GM10248 (cell line): Measurements from ENCODE around the gene ARL4C.
A peak's percentile ranks its signal among the peaks of the same experiment; 100 is the strongest.

ENCODE experiments used
- CTCF ChIA-PET: fragments of 300-600 bp; sonication (Branson Sonifier 250); formaldehyde crosslinking; extraction: SDS; loops from one replicate; lab custom pipeline; 2021; ENCODE audit warnings: antibody characterized with exemption; lab: Yijun Ruan, JAX
- POLR2A ChIA-PET: fragments of 350-650 bp; sonication (Branson Sonifier 250); formaldehyde crosslinking; extraction: SDS; loops from one replicate; lab custom pipeline; 2020; ENCODE audit warnings: antibody characterized with exemption; lab: Yijun Ruan, JAX
- DNase-seq: peaks from one replicate; pipeline ENCODE4 v3.0.0; 2012; ENCODE audit errors: extremely low spot score
- TF ChIP-seq, protein P1 (sequence below): IDR thresholded peaks from 2 replicates; pipeline ENCODE4 v1.5.1; 2012; ENCODE audit warnings: mild to moderate bottlenecking, low read depth; ENCODE audit errors: extremely low read depth, missing control alignments, control extremely low read depth

The ARL4C gene

DNA sequence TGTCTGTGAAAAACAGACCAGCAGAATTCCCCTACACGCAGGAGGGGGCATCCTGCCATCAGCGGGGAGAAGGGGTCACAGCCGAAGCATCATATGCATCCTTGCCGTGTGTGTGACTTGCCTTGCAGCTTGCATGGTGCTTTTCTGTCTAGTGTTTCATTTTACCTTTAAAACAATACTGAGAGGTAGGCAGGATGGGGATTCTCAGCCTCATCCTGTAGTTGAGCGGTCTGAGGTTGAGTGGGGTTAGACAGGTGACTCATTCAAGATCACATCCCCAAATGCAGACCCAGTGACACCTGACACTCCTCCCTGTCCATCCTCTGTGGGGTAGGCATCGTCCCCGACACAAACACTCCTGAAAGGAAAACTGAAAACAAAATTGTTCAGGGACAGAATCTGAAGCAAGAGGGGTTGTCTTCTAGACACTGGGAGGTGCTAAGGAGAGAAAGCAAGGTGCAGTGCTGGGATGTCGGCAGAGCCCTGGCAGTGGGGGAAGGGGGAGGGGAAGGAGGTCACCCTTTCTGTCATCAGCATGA lies 7.9 kb downstream of the ARL4C start:
- POLR2A ChIA-PET, result no interaction called here
- CTCF ChIA-PET, result interaction anchor here (1.6 kb wide), 1 partner anchor 10 kb away, joined by 5 read pairs; no protein-coding TSS in a partner anchor
- peak; percentile 35 for DNase-seq
- TF ChIP-seq, protein P1, sequence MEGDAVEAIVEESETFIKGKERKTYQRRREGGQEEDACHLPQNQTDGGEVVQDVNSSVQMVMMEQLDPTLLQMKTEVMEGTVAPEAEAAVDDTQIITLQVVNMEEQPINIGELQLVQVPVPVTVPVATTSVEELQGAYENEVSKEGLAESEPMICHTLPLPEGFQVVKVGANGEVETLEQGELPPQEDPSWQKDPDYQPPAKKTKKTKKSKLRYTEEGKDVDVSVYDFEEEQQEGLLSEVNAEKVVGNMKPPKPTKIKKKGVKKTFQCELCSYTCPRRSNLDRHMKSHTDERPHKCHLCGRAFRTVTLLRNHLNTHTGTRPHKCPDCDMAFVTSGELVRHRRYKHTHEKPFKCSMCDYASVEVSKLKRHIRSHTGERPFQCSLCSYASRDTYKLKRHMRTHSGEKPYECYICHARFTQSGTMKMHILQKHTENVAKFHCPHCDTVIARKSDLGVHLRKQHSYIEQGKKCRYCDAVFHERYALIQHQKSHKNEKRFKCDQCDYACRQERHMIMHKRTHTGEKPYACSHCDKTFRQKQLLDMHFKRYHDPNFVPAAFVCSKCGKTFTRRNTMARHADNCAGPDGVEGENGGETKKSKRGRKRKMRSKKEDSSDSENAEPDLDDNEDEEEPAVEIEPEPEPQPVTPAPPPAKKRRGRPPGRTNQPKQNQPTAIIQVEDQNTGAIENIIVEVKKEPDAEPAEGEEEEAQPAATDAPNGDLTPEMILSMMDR, result no peak

DNA sequence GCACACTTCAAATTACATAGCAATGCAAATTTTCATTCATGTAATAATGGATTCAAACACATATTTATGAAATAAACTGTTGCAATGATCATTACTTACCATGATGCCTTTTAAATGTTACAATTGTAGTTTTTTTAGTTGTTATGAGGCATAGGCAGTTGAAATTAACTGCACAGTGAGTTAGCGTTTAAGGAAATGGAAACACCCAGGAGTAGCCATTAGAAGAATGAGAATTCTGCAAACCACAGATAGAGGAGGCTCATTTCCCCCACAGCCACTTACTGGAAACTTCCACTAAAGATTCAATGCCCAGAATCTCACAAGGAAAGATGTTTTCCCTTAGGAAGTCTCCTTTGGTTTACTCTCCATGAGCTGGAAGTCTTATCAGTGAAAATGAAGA lies 8.4 kb downstream of the ARL4C start:
- TF ChIP-seq, protein P1, result no peak
- DNase-seq, result no peak
- POLR2A ChIA-PET, result no interaction called here
- CTCF ChIA-PET, result interaction anchor here (1.6 kb wide), 1 partner anchor 10 kb away, joined by 5 read pairs; no protein-coding TSS in a partner anchor

DNA sequence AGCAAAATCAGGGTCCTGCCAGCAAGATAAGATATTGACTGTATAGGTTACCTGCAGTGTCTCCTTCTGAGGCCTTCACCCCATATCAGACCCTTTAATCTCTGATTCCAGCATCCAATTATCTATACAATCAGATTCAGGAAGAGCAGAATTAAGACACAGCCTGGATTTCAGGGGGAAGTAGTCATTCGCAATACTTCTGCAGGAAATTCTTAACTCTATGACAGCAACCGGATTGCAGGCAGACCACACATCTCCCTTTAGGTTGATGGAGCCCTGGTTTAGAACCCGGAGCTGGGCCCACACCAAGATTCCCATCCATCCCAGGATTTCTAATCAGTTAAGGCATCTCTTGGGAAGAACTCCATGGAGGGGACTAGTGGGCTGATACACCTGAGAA lies 9.5 kb downstream of the ARL4C start:
- TF ChIP-seq, protein P1, result no peak
- ChIA-PET CTCF (interaction anchor here (0.9 kb wide), 1 partner anchor 196 kb away, joined by 3 read pairs; no protein-coding TSS in a partner anchor), POLR2A (no interaction called here)
- no peak for DNase-seq

DNA sequence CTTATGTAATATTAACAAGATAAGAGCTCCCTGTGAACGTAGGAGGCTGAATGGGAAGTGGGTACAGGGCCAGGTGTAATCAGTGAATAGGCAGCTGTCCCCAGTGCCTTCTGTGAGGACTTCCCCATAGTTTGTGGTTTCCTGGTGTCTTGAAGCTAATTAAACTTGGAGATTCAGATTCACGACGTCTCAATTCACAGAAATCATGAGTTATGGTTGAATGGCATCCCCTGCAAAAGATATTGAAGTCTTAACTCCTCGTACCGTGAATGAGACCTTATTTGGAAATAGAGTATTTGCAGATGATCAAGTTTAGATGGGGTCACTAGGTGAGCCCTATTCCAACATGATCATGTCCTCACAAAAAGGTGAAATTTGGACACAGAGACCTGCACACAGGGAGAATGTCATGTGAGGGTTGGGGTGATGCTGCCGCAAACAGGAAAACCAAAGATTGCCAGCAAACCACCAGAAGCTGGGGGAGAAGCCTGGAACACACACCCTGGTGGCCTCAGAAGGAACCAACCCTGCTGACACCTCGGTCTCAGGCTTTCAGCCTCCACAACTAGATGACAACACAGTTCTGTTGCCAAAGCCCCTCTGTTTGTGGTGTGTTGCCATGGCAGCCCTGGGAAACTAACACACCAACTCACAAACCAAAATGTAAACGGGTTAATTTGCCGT lies 13.2 kb downstream of the ARL4C start:
- TF ChIP-seq, protein P1, result peak; percentile 29
- DNase-seq, result no peak
- ChIA-PET CTCF (interaction anchor here (0.7 to 1.3 kb wide), 5 partner anchors 9 to 195 kb away, joined by 3 to 5 read pairs (median 4); partner anchors contain the start of gene ARL4C), POLR2A (no interaction called here)

DNA sequence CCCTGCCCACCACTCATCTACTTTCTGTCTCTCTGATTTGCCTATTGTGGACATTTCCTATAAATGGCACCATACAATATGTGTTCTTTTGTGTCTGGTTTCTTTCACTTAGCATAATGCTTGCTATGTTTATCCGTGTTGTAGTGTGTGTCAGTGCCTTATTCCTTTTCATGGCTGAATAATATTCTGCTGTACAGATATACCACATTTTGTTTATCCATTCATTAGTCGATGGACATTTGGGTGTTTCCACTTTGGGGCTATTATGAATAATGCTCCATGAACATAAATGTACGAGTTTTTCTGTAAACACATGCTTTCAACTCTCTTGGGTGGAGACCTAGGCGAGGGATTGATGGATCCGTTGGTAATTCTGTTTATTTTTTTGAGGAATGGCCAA lies 15.6 kb downstream of the ARL4C start:
- ChIA-PET CTCF (no interaction called here), POLR2A (no interaction called here)
- TF ChIP-seq, protein P1, result no peak
- no peak for DNase-seq

DNA sequence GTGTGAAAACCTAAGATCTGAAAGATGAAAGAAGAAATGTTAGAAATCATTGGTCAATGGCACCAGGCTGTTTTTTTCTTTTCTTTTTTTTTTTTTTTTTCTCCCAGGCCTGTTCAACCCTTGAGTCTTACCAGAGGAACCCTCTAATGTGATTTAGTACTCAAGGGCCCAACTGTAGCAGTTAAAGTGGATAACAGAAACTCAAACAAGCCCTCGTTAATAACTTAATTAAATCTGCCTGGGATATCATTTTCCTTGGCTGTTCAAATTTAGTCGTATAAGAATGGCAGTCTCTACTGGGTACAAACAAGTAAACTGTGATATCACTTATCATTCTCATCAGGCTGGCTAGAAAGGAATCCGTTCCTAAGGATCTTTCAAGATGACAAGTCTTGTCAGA lies 16.5 kb downstream of the ARL4C start:
- no peak for DNase-seq
- POLR2A ChIA-PET, result no interaction called here
- TF ChIP-seq, protein P1, result no peak
- CTCF ChIA-PET, result no interaction called here
